ENCODE data around the gene SPACA5. TPM values are rescaled to one million over a fixed set of nuclear protein-coding genes. Genes with fewer than 3 reads are reported as not detected.
"Not testable (repeated sequence)": the region's sequence is repeated elsewhere in the genome, so short reads cannot be mapped to it uniquely, and the experiment has no call there.

SPACA5 gene
- not detected for total RNA-seq

GRCh38 chrX:48006688-48007087 is at the start of gene SPACA5:
SPACA5 (plus strand) TSS chrX:48006988; CDS start chrX:48007803, 815 bp downstream.
- DNase-seq (ENCODE audit: low spot score) = not testable (repeated sequence)

DNA sequence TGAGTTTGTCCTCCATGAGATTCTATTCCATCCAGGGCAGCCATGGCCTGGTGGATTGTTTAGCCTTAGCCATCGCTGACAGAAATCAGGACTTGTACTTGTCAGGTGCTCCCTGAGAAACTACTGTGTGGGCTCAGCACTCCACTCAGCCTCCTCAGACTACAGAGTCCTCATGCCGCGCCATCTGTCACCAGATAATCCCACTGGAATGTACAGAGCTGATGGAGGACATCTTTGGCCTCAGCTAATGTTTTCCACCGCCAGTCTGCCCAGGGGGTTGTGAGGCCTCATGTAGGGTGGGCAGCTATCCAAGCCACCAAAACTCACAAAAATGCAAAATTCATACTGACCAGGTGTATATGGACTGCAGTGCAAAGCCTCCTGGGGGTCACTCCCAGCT is 48.6 kb upstream of the SPACA5 start:
- DNase-seq (ENCODE audit: low spot score) = not testable (repeated sequence)

- DNase-seq (ENCODE audit: low spot score) = no peak
Measured at GRCh38 chrX:47958761-47959342, 47.9 kb upstream of the SPACA5 start.

GRCh38 chrX:47960406-47960805 is 46.4 kb upstream of the SPACA5 start:
- no peak for DNase-seq (ENCODE audit: low spot score)

GRCh38 chrX:47961830-47962229 is 45.0 kb upstream of the SPACA5 start:
- DNase-seq (ENCODE audit: low spot score) = not testable (repeated sequence)

DNA sequence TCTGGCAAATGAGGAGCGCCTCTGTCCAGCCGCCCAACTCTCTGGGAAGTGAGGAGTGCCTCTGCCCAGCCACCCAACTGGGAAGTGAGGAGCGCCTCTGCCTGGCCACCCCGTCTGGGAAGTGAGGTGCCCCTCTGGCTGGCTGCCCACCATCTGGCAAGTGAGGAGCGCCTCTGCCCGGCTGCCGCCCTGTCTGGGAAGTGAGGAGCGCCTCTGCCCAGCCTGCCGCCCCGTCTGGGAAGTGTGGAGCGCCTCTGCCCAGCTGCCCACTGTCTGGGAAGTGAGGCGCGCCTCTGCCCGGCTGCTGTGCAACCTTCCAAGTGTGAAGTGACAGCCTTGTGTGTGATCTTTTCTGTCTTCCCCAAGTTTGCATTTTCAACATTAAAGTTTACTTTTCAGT is 41.3 kb upstream of the SPACA5 start:
- not testable (repeated sequence) for DNase-seq (ENCODE audit: low spot score)

- DNase-seq (ENCODE audit: low spot score) = no peak
Measured at GRCh38 chrX:47973235-47973634, 33.6 kb upstream of the SPACA5 start.

DNA sequence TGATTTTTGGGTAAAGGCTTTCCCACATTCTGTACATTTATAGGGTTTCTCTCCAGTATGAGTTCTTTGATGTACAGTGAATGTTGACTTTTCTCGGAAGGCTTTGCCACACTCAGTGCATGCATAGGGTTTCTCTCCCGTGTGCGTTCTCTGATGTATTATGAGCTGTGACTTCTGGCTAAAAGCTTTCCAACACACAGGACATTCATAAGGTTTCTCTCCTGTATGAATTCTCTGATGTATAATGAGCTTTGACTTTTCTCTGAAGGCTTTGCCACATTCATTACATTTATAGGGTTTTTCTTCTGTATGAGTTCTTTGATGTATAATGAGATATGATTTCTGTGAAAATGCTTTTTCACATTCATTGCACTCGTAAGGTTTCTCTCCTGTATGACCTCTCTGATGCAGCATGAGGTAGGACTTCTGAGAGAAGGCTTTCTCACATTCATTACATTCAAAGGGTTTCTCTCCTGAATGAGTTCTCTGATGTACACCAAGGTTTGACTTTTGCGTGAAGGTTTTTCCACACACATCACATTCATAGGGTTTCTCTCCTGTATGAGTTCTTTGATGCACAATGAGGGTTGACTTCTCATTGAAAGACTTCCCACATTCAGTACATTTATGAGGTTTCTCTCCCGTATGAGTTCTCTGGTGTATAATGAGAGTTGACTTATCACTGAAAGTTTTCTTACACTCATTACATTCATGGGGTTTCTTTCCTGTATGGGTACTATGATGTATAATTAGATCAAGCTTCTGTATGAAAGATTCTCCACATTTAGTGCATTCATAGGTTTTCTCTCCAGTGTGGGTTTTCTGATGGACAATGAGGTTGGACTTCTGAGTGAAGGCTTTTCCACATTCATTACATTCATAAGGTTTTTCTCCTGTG is 30.3 kb upstream of the SPACA5 start:
- DNase-seq (ENCODE audit: low spot score) = no peak

GRCh38 chrX:47991263-47992094 is 15.3 kb upstream of the SPACA5 start:
- DNase-seq (ENCODE audit: low spot score) = no peak

DNA sequence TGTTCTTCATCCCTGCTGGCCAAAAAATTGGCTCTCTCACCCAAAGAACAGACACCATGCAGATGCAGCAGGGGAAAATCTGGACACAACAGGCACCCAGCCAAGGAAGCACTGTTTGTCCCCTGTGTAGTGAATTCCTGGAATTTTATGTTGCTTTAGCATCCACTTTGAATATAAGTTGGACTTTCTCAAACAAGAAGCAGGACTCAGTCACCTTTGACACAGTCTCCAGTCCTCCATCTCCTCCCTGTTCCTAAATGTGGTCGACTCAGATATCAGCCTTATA is 14.8 kb upstream of the SPACA5 start:
- no peak for DNase-seq (ENCODE audit: low spot score)

DNA sequence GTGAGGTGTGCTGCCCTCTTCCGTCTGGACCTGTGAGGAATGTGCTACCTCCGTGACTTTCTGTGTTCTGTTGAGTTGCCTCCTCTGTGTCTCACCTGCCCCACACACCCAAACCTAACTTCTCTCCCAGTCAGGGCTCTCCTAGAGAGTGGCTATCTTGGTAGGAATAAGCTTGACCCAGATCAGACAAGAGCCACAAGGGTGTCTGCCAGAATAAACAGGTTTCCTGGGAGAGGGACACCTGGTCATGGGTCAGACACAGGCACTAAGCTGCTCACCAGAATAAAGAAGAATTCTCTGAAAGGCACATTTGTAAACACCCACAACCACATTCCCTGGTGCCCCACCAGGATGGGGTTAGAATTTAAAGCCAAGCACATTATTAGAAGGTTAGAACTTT is 14.1 kb upstream of the SPACA5 start:
- DNase-seq (ENCODE audit: low spot score) = no peak

GRCh38 chrX:48001260-48001659 is 5.5 kb upstream of the SPACA5 start:
- DNase-seq (ENCODE audit: low spot score) = no peak

- no peak for DNase-seq (ENCODE audit: low spot score)
Measured at GRCh38 chrX:48002319-48002718, 4.5 kb upstream of the SPACA5 start.

- DNase-seq (ENCODE audit: low spot score) = no peak
Measured at GRCh38 chrX:48002929-48003328, 3.9 kb upstream of the SPACA5 start.

DNA sequence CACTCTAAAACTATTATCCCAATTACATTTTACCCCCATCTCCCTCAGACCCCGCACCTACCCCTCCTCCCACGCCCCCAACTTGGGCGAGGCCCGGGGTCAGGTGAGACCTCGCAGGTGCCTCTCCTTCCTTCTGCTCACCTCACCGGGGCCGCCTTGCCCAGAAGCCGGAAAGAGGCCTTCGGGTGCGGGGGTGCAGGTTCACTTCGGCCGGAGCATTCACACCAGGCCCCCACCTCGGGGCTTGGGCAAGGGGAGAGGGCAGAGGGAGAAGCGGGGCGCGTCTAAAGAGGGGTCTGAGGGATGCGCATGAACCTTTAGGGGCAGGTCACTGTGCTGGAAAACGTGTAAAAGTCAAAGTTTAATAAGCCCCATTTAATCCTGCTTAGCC is 3.4 kb upstream of the SPACA5 start:
- DNase-seq (ENCODE audit: low spot score) = no peak

GRCh38 chrX:48003758-48004457 is 2.9 kb upstream of the SPACA5 start, which contains the start of gene ZNF182:
ZNF182 (minus strand) TSS chrX:48003989; CDS start chrX:48002609, 1,380 bp downstream.
- DNase-seq (ENCODE audit: low spot score) = peak; percentile 92

DNA sequence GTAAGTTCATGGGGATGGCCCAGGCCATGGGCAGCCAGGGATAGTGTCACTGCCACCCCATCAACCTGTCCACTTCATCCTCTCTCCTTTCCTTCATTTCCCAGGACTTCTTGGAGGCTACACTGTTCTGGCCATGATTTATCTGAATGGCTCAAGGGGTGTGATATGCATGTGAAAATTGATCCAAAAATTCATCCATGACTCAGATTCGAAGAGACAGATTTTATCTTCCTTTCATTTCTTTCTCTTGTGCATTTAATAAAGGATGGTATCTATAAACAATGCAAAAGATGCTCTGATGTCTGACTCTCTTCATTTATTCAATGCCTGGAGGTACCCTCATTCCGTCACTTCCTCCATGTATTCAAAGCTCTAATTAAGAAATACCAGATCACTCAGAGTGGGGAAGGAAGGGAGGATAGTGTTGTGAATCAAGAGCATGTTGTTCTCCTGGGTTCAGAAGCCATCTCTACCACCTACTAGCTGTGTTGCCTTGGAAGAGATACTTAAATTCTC is 2.7 kb downstream of the SPACA5 start:
- DNase-seq (ENCODE audit: low spot score) = not testable (repeated sequence)

- DNase-seq (ENCODE audit: low spot score) = not testable (repeated sequence)
Measured at GRCh38 chrX:48016583-48017310, 10.0 kb downstream of the SPACA5 start.

DNA sequence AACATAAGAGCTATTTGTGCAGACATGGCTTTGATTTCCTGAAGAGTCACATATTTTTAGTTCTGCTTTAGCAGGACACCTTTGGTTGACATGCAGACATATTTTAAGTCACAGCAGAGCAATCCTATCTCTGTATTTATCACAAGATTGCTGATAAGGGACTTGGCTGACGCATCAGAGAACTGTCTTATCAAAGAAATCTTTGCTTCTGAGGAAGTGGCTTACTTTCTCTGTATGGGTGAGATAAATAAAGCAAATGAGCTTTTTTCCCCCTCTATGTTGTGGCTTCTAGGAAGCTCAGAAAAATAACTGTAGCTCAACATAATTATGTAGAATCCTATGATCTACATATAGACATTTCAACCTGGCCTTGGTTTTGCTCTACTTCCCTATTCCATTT is 13.1 kb downstream of the SPACA5 start:
- not testable (repeated sequence) for DNase-seq (ENCODE audit: low spot score)

DNA sequence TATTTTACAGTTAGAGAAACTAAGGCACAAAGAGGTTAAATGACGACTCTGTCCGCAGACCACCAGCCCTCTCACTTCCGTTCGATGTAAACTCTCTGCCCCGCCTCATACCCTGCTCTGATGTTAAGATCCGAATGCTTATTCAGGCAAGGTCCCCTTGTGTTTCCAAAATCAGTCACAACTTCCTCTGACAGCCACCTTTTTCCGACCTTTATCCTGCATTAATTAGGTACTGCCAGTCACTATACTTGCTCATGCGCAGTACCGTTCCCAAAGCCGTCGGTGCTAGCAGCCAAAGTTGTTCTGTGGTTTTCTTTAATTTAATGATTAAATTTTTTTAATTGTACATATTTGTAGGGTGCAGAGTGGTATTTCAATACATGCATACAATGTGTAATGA is 13.7 kb downstream of the SPACA5 start:
- not testable (repeated sequence) for DNase-seq (ENCODE audit: low spot score)

All from mucosa of gallbladder (tissue), 1 donor.